HG03066 (cell line): Measurements from ENCODE around the gene SERHL2.
"Not testable (repeated sequence)": the region's sequence is repeated elsewhere in the genome, so short reads cannot be mapped to it uniquely, and the experiment has no call there.

Source experiments
- ATAC-seq: cut with Tn5 transposase; IDR thresholded peaks from one replicate; pipeline ENCODE4 v1.9.1; 2021; ENCODE audit warnings: low read depth; ENCODE audit not compliant: unreplicated experiment

Gene SERHL2

DNA sequence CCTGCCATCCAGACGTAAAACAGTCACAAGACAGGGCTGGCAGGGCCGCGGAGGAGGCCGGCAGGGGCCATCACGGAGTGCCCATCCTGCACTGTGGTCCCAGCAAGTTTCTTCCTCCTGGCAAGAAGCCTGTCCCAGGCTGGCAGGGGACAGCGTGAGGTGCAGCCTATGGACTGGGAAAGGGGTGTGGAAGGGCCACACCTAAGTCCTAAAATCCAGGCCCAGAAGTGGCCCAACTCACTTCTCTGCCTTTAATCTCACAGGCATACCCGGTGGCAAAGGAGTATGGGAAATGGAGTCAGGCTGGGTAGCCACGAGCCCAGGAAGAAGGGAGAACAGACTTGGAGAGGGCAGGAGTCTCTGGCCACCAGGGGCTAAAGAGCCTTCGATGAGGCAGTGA is 16.8 kb downstream of the SERHL2 start:
- ATAC-seq, result not testable (repeated sequence)

DNA sequence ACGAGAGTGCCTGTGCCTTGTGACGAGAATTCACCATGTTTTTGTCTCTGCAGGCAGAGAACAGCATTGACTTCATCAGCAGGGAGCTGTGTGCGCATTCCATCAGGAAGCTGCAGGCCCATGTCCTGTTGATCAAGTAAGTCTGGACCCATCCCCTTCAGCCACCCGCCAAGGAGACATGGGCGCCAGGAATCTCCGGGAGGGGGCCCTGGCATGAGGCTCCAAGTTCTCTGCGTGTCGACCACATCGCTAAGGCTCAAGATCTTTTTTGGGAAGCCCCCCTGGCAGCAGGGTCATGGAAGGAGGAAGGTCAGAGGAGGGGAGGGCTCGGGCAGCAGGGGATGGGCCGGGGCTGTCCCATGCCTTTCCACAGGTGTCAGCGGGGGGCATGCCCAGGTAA is 17.3 kb downstream of the SERHL2 start:
- ATAC-seq, result not testable (repeated sequence)

DNA sequence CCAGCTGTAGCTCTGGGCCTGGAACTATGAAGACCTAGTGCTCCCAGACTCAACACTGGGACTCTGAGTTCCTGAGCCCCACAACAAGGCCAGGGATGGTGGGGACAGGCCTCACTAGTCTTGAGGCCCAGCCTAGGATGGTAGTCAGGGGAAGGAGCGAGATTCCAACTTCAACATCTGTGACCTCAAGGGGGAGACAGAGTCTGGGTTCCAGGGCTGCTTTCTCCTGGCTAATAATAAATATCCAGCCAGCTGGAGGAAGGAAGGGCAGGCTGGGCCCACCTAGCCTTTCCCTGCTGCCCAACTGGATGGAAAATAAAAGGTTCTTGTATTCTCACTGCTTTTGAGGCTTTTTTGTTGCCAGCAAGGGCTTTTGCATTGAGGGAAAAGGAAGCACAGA is 20.3 kb downstream of the SERHL2 start:
- ATAC-seq, result not testable (repeated sequence)

DNA sequence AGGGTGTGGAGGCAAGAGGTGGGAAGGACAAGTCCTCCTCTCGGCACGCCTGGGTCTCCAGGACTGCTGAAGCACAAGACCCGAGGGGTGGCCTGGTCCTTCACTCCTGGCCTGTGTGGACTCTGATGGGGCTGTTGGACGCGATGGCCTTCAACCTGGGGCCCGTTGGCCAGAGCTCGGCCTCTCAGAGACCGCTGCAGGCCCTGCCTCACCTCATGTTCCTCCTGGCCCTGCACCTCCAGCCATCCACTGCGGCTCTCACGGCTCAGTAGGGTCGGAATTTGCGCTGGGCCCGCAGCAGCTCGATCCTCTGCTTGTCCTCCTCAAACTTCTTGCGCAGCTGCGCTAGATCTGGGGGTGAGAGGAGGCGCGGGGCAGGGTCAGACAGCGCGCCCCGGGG is 20.7 kb downstream of the SERHL2 start:
- not testable (repeated sequence) for ATAC-seq

DNA sequence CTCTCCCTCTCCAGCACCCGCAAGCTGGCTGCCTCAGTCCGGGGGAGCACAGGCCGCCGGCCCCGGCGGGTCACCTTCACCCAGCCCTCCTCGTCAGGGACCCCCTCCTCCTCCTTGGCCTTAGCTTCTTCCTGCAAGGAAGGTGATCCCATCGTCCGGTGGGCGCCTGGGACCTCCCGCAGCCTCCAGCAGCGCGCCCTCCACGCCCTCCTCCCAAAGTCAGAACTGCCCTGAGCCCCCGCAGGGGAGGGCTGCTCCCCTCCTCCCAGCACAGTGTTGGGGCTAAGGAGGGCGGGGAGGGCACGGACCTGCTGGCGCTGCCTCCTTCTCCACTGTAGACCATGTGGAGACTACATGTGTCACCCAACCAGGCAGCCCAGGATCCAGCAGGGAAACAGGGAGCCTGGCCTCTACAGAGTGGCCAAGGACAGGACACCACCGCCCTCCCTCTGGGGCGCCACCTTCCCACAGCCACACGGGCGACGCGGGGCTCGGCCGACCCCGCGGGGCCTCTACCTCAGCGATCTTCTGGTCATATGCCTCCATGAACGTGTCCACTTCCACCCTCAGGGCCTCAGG is 22.3 kb downstream of the SERHL2 start:
- ATAC-seq, result not testable (repeated sequence)

DNA sequence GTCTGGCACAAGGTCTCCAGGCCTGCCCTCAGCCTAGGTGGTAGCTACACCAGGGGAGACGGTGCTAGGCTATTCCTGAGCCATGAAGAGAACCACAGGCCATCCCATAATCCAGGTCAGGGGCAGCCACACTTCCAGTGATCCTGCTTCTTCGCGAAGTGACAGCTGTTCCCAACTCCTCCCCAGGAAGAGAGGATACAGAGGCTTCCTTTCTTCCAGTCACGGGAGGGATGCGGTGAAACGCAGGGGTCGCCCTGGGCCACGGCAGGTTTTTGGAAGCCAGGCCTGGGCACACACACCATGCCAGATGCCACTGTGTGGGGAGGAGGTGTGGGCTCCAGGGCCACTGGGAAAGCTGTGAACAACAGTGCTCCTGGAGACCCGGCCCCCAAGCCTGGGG is 23.4 kb downstream of the SERHL2 start:
- not testable (repeated sequence) for ATAC-seq

DNA sequence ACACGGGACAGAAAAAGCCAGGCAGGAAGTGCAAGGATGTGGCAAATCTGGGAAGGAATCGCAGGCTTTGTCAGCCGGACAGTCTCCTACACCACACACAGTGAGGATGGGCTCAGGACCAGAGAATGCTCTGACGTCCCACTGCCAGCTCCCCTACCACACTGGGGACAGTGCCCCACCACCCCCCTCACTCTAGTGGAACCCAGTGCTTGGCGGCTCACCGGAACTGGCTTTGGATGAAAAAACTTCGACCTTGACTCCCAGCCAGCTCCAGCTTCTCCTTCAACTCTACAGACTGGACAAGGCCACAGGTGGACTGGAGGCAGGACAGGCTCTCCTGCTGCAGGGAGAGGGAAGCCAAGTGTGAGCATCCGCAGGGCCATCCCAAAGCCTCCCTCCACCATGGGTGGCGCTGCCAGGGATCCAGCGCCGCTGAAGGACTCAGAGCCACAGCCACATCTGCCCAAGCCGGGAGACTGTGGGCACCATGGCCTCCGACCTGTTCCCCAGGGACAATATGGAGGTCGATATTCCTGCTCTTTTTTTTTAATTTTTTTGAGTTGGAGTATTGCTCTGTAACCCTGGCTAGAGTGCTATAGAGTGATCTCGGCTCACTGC is 24.0 kb downstream of the SERHL2 start:
- ATAC-seq, result no peak

DNA sequence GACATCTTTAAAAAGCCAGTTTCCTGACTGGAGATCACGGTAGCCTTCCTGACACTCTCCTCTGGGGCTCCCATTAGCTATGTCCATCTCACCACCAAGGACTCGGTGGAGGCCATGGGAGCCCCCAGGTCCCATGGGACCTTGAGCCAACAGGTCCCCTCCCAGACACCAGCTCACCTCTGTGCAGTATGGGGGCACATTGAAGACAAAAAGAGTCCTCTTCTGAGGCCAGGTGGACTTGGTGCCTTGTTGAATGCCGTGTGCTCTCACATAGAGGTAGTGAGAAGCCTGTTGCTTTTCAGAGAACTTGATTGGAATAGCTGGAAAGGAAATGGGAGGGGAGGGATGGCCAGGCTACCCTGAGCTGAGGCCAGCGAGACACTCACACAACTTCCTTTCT is 26.3 kb downstream of the SERHL2 start:
- not testable (repeated sequence) for ATAC-seq

DNA sequence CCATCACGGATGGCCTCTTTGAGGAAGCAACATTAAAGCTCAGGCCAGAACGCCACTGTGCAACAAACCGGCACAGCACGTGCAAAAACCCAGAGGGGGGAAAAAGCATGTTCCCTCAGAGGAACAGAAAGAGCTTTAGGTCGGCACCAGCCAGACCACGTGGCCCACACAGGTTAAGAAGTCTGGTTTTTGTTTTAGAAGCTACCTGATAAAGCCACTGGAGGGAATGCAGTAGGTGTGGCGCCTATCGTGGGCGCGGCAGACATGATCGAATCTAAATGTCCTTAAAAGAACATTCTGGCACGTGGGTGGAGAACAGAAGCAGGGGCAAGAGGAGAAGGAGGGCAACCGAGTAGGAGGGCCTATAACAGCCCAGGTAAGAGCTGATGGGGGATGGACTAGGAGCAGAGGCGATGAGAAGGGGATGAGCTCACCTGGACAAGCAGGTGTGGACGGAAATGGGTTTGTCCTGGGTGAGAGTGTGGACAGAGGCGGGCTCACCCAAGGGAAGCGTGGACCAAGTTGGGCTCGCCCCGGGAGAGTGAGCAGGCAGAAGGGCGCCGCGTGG is 27.5 kb downstream of the SERHL2 start:
- not testable (repeated sequence) for ATAC-seq

DNA sequence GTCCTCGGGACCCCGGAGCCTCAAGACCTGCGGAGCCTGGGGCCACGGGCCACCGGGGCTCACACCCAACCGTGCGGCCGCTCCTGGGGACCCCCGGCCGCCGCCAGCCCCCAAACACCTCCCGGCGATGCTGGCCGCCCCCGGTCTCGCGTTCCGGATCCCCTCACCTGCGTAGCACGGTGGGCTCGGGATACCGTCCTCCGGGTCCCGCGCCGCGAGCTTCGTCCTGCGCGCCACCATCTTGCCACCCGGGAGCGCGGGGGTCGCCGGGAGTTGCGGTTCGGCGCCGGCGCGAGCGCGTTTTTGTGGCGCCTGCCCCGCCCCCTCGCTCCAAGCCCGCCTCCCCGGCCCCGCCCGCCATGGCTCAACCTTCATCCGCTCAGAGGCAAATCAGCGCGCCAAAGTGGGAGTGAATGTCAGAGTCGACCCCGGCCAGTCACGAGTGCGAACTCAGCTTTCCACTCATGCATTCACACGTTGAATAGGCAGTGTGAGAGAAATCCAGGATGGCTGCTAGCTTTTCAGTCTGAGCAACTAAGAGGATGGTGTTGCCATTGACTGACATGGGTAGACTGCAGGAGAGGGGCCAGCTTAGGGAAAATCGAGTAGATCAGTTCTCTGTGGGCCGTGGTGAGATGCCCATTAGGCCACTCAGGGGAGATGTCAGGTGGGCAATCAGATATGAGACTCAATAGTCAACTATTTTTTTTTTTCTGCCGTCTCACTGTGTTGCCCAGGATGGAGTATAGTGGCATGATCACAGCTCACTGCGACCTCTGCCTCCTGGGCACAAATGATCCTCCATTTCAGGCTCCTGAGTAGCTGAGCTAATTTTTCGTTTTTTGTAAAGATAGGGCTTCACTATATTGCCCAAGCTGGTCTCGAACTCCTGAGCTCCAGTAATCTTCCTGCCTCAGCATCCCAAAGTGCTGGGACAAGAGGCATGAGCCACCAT is 28.3 kb downstream of the SERHL2 start:
- no peak for ATAC-seq

DNA sequence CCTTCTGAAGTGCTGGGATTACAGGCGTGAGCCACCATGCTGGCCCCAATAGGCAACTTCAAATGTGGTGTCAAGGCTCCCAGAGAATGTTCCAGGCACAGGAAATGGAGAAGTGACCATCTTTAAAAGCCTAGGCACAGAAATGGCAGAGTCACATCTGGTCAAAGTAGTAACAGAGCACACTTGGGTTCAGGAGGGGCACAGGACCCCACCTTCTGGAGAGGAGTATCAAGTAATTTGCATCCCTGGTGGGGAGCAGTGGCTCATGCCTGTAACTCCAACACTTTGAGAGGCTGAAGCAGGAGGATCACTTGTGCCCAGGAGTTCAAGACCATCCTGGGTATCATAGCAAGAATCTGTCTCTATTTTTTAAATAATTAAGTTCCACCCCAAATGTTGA is 29.2 kb downstream of the SERHL2 start:
- ATAC-seq, result no peak

DNA sequence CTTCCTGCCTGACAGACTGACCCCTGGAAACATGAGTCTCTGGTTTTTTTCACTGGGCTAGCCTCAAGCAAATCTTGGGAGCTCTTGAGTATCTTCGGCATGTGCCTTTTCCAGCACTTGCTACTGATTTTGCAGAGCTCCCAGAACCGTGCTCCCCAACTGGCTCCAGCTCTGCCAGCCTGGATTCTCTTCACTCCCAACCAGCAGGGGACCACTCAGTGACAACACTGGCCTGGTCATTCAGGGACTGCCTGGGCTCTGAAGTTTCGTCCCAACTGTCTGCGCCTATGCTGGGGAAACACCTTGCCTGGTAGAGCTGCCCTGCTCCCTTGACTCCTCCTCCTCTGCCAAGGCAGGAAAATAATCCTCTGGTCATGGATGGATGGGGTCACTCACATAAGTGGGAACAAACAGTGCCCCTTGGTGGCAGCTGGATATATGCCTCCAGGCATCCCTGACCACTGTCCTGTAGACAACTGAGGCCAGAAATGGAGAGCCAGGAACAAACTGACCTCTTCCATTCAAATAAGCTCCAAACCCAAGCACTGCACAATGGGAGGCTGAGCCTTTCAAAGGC is 30.7 kb downstream of the SERHL2 start:
- ATAC-seq, result no peak

DNA sequence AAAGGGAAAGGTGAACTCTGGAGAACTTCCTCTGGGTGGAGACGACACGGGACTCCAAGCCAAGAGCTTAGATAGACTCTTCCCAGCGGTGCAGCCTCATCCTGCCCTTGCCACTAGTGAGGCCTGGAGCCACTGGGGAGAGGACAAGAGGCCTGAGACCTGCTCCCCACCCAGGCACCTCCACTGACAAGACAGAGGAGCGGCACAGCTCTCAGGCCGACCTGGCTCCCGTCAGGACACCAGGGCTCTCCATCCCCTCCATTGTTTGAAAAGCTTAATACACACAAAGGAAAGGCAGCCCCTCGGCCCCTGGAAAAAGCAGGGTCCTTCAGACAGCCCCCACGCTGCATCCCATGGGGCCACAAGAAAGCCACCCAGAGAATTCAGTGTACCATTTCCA is 31.3 kb downstream of the SERHL2 start:
- no peak for ATAC-seq

DNA sequence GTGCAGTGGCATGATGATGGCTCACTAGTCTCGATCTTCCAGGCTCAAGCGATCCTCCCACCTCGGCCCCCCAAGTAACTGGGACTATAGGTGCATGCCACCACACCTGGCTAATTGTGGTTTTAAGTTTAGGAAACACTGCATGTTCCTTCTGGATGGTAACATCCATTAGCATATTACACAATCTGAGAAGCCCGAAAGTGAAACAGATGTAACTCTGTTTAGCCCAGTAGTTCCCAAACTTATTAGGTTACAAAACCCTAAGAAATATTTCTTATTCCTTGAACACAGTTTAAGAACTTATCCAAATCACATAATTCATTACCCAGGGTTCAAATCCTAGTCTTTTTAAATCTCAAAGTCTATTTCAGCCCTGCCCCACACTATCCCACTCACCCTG is 32.6 kb downstream of the SERHL2 start:
- ATAC-seq, result no peak

DNA sequence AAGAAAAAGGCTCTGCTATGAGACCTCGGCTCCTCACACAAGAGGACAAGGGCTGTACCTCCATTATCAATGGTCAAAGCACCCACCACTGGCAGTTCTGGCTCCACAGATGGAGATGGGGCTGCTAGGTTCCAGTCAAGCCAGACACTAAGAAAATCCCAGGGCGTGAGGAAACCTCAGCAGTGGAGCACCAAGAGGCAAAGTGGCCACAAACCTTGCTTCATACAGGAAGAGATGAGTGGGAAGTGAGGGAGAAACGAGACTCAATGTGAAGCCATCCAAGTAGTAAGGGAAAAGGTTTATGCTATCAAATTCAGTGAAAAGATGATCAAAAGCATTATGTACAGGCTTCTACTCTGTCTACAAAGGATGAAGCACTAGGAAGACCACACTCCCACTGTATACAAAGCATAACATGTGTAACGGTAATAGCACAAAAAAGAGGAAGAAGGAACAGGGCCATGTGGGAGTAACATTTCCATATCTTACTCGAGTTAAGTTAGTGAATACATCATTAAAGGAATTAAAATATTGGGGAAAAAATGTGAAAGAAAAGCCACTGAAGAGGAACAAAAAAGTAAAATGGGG is 33.9 kb downstream of the SERHL2 start:
- ATAC-seq, result no peak

DNA sequence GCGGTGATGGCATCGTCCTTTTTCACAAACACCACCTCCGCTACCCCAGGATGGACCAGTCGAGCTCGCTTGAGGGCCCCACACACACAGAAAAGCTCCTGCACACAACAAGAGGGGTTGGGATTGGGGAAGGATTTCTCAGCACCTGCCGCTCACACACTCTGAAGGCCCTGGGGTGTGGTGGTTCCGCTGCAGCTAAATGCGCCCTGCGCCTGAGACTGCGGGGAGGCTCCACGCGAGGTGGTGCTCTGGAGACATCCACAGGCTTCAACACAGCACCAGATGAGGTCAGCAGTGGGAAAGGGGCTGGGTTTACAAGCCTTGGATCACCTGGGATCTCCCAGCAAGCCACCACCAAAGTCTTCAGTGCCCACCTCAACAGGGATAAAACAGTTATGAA is 38.2 kb downstream of the SERHL2 start:
- ATAC-seq, result no peak

DNA sequence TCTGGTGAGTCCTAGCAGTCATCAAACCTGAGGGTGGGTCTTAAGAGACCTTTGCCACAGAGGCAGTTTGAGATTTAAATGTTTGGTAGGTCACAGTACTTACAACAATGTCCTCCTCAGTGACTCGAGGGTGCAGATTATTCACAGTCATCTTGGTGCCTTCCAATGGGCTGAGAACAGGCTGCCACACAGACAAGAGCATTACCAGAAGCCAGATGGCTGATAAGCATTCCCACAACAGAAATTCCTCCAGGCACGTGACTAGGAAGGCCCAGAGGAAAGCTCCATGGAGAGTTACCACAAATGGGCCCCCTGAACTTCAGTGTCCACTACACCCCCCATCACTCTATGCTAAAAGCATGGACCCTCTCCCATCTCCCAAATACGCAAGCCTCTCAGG is 41.7 kb downstream of the SERHL2 start:
- ATAC-seq, result no peak

DNA sequence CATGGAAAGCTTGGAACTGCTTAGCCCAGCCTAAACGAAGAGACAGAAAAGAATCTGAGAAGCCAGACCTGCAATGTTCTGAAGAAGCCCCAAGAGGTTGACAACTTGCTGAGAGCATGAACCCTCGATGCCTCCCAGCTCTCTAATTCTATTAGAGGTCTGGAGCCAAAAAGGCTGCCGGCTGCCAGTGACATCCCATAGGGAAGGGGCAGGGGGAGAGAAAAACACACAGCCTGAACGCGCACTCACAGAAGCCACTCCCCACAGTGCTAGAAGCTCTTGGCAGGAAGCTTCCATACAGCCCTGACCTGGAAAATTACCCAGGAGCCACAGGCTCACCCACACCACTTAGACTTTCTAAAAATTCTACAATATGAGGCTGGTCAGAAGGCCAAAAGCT is 42.6 kb downstream of the SERHL2 start:
- no peak for ATAC-seq

DNA sequence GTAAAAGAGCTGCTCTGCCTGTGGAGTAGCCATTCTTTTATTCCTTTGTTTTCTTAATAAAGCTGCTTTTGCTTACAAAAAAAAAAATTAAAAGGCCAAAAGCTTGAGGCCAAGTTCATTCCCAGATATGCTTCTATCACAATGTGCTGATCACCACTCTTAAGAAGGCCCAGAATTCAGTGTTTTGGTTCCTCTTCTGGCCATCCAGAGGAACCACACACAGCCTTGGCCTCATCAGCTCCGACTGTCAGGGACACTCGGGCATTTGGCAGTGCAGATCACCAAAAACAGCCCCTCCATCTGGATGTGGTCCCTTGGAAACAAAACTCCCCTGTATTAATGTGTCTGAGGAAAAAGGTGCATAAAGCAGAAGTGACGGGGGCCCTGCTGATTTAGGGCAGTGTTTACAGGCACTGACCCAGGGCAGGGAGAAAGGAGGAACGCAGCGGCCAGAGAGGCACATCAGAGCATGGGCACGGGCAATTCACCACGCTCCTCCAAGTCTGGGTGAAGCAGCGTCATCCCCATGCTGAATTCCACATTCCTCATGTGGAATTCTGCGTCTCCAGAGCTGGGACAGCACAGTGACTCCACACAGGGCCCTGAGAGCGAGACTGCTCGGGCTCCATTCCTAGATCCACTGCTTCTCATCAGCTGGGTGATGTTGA is 43.2 kb downstream of the SERHL2 start:
- ATAC-seq, result no peak

DNA sequence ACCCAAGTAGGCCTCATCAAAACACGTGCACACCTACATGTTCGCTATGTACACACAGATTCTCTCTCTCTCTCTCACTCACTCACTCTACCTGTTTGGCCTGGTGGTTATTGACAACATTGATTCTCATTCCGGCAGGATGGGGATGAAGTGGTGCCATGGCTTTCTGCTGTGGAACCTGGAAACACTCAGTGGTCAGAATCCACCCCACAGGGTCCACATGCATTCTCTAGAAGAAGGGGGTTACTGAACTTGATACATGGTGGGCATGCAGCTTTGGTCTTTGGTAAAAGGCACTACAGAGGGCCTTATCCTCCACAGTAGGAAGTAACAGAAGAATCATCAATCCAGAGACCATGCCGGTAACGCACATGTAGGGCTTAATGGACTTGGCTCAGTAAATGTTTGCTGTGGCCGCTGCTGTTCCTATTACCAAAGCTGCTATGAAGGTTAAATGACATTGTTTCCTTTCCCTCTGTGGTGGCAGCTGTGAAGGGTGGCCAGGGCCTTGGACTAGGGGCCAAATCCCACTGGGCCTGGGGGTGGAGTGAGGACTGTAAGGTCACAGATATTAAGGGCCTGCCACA is 48.2 kb downstream of the SERHL2 start:
- ATAC-seq, result no peak
